KMS-11 (cell line): ENCODE results near the gene DNAI4.
"Not testable (repeated sequence)": the region's sequence is repeated elsewhere in the genome, so short reads cannot be mapped to it uniquely, and the experiment has no call there.

ENCODE experiments used
- H2AFZ ChIP-seq: fragments of 200-600 bp; sonication (generic); 2 replicates; pipeline ENCODE4 v1.6.1; 2016; ENCODE audit warnings: antibody characterized with exemption, mixed run types, low read depth
- H3K27ac ChIP-seq: fragments of 200-600 bp; sonication (generic); 2 replicates; pipeline ENCODE4 v1.6.1; 2016; ENCODE audit warnings: mild to moderate bottlenecking, mixed run types
- H3K27me3 ChIP-seq: fragments of 200-600 bp; sonication (generic); 2 replicates; pipeline ENCODE4 v1.6.1; 2017; ENCODE audit warnings: mild to moderate bottlenecking, low read depth, mixed run types, moderate library complexity; ENCODE audit not compliant: insufficient read depth
- H3K36me3 ChIP-seq: fragments of 200-600 bp; sonication (generic); 2 replicates; pipeline ENCODE4 v1.6.1; 2017; ENCODE audit warnings: mild to moderate bottlenecking, mixed run types; ENCODE audit not compliant: insufficient read depth
- H3K4me1 ChIP-seq: fragments of 200-600 bp; sonication (generic); 2 replicates; pipeline ENCODE4 v1.6.1; 2016; ENCODE audit warnings: mild to moderate bottlenecking, low read depth, mixed run types; ENCODE audit not compliant: poor library complexity, severe bottlenecking
- H3K4me2 ChIP-seq: fragments of 200-600 bp; sonication (generic); 2 replicates; pipeline ENCODE4 v1.7.0; 2016; ENCODE audit warnings: mild to moderate bottlenecking, mixed run types
- H3K4me3 ChIP-seq: fragments of 200-600 bp; sonication (generic); IDR thresholded peaks from 2 replicates; pipeline ENCODE4 v1.6.1; 2017; ENCODE audit warnings: low read depth, low read length, mixed read lengths; ENCODE audit not compliant: insufficient read depth
- H3K79me2 ChIP-seq: fragments of 200-600 bp; sonication (generic); 2 replicates; pipeline ENCODE4 v1.6.1; 2016; ENCODE audit warnings: low read depth, mixed run types; ENCODE audit not compliant: insufficient read depth
- H3K9ac ChIP-seq: fragments of 200-600 bp; sonication (generic); 2 replicates; pipeline ENCODE4 v1.6.1; 2016; ENCODE audit warnings: mild to moderate bottlenecking, mixed run types
- H4K20me1 ChIP-seq: fragments of 200-600 bp; sonication (generic); 2 replicates; pipeline ENCODE4 v1.6.1; 2016; ENCODE audit warnings: mild to moderate bottlenecking, mixed run types; ENCODE audit not compliant: insufficient read depth
- CTCF ChIP-seq: fragments of 200-600 bp; sonication (generic); conservative IDR thresholded peaks from 2 replicates; pipeline ENCODE4 v1.6.1; 2017; ENCODE audit warnings: low read depth, mild to moderate bottlenecking, antibody characterized with exemption, low read length, moderate library complexity, mixed read lengths

DNAI4 gene

DNA sequence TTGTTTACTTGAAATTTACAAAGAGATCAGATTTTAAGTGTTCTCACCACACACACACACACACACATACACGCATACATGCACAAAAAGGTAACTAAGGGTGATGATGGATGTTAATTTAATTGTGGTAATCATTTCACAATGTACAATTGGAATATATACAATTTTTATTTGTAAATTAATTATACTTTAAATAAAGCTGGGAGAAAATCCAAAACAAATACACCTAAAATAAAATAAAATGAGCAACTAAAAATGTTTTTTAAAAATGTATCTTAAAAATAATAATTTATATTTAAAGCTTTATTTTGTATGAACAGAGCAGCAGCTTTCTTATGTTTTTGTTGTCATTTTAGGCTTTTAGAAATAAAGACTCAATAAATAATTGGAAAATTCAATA lies 115.4 kb downstream of the DNAI4 start:
- H3K36me3 ChIP-seq, result no peaks in the 10 kb centered on the region
- H3K4me1 ChIP-seq, result no peaks in the 10 kb centered on the region
- no peaks in the 10 kb centered on the region for H4K20me1 ChIP-seq
- H3K4me3 ChIP-seq, result no peak overlapping the region
- no peak overlapping the region for H3K4me2 ChIP-seq
- no peaks in the 10 kb centered on the region for H3K79me2 ChIP-seq
- no peak overlapping the region for H3K9ac ChIP-seq
- no peak overlapping the region for H2AFZ ChIP-seq
- H3K27ac ChIP-seq, result no peak overlapping the region
- TF ChIP-seq CTCF, result no peak
- H3K27me3 ChIP-seq, result no peaks in the 10 kb centered on the region

GRCh38 chr1:66795839-66796238 lies 128.8 kb downstream of the DNAI4 start:
- not testable (repeated sequence) for H3K9ac ChIP-seq, H3K27ac ChIP-seq, H3K79me2 ChIP-seq, H3K27me3 ChIP-seq, H2AFZ ChIP-seq, H3K4me1 ChIP-seq, H3K4me3 ChIP-seq, H3K4me2 ChIP-seq, H4K20me1 ChIP-seq, H3K36me3 ChIP-seq

- no peak overlapping the region for H3K4me2 ChIP-seq
- no peak for TF ChIP-seq CTCF
- no peaks in the 10 kb centered on the region for H3K27me3 ChIP-seq
- peaks cover 15% of the 10 kb centered on the region for H3K4me1 ChIP-seq
- H3K27ac ChIP-seq, result no peak overlapping the region
- H3K36me3 ChIP-seq, result no peaks in the 10 kb centered on the region
- H3K79me2 ChIP-seq, result no peaks in the 10 kb centered on the region
- H3K4me3 ChIP-seq, result no peak overlapping the region
- no peak overlapping the region for H3K9ac ChIP-seq
- H2AFZ ChIP-seq, result no peak overlapping the region
- H4K20me1 ChIP-seq, result no peaks in the 10 kb centered on the region
These were observed 132.7 kb downstream of the DNAI4 start for GRCh38 chr1:66791621-66792610.

DNA sequence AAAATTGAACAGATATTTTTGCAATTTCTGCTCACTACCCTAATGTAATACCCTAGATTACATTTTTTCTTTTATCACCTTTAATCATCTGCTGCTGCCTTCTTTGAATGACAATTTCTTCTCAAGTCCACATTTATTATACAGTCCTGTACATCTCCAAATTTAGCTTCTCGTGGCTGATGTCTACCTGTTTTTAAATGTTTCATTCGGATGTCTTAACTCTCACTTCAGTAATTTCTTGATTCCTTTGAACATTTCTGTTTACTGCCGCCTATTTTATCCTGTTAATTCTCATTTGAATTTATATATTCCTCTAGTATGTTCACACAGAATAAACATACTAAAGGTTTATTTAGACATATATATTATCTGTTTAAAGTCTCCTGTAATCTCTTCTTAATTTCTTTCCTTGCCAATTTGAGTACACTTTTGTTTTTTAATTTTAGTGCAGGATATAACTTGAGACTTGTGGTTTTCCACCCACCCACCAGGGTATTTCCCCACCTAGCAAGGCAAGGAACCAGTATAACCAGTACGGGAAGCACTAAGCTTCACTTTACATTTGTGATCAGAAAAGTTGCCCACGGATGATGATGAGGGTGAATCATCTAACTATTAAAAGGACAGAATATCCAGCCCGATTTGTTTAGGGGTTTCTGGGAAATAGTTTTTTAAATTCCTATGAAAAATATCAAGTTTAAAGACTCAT lies 136.3 kb downstream of the DNAI4 start:
- no peaks in the 10 kb centered on the region for H3K79me2 ChIP-seq
- H3K4me2 ChIP-seq, result 0 out of 2 replicates have a peak overlapping the region, but pooled peaks have one; percentile 42
- no peak overlapping the region for H3K9ac ChIP-seq
- H3K4me3 ChIP-seq, result no peak overlapping the region
- no peak overlapping the region for H3K27ac ChIP-seq
- TF ChIP-seq CTCF, result no peak
- no peak overlapping the region for H2AFZ ChIP-seq
- no peaks in the 10 kb centered on the region for H3K36me3 ChIP-seq
- H3K27me3 ChIP-seq, result no peaks in the 10 kb centered on the region
- H4K20me1 ChIP-seq, result no peaks in the 10 kb centered on the region
- peaks cover 15% of the 10 kb centered on the region for H3K4me1 ChIP-seq
